Colonic mucosa (tissue), 4 donors: Measurements from ENCODE around the gene MTHFD2. TPM values are rescaled to one million over a fixed set of nuclear protein-coding genes. Genes with fewer than 3 reads are reported as not detected.

ENCODE experiments used
- DNase-seq: peaks from one replicate; pipeline ENCODE4 v3.0.0-alpha.2; 2020
- H3K27ac ChIP-seq: fragments of 200-600 bp; one replicate; pipeline ENCODE4 v1.8.0; 2021
- H3K27me3 ChIP-seq: fragments of 200-600 bp; one replicate; pipeline ENCODE4 v1.8.0; 2021
- H3K36me3 ChIP-seq: fragments of 200-600 bp; one replicate; pipeline ENCODE4 v1.8.0; 2021
- H3K4me1 ChIP-seq: fragments of 200-600 bp; one replicate; pipeline ENCODE4 v1.8.0; 2021; ENCODE audit warnings: mild to moderate bottlenecking
- H3K4me3 ChIP-seq: fragments of 200-600 bp; one replicate; pipeline ENCODE4 v1.8.0; 2021
- H3K9ac ChIP-seq, 2 donors: one replicate each; pipeline ENCODE4 v1.7.0; 2013; ENCODE audit warnings: control low read depth in 2 of 2, low read depth in 2 of 2, low read length in 2 of 2
- H3K9me3 ChIP-seq: fragments of 200-600 bp; one replicate; pipeline ENCODE4 v1.8.0; 2021
- intact Hi-C: fragments of 100-400 bp; cut with DNase I; formaldehyde crosslinking; loops from one replicate; pipeline ENCODE4 v1.14.1; 2022
- total RNA-seq, 2 donors: library from RNA; stranded (reverse); fragmentation: NEBNext Ultra II Directional in 1 of 2; extraction: Animal tissue kit (Norgen Biotek cat#: 25700) in 1 of 2; gene quantifications; one replicate each; pipeline ENCODE4 v1.2.1, GENCODE V29; 2021
- TF ChIP-seq, protein P1 (sequence below): fragments of 200-600 bp; IDR thresholded peaks from one replicate; pipeline ENCODE4 v1.8.0; 2022; ENCODE audit warnings: antibody characterized with exemption, mild to moderate bottlenecking
- donor health status: healthy.
- donor health status: DM: no; HTN: no; CAD: no.
- donor health status: DM: no; HTN: no; CAD: no.

Gene MTHFD2
- total RNA-seq, 2 donors from 2014 or later: 44.9 to 89.2 TPM

DNA sequence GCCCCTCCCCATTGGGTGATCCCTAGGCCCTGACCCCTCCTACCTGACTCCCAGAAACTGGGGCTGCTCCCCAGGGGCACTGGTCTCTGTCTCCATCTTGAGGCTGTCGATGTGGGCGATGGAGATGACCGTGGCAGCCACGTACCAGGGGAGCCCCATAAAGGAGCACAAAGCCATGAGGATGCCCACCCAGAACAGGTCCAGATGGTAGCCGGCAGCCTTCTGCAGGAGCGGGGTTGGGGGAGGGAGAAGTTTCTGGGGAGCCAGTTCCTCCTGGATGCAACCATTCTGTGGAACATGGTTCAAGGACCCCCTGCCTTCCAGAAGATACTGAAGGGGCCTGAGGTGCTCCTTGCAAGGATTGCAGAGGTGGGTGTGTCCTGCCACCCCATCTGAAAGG is 34.0 kb downstream of the MTHFD2 start:
- Histone ChIP-seq H3K9me3 (no peaks in the 10 kb centered on the region), H3K4me1 (no peaks in the 10 kb centered on the region), H3K9ac (no peak overlapping the region), H3K27me3 (no peaks in the 10 kb centered on the region), H3K27ac (no peak overlapping the region), H3K4me3 (no peak overlapping the region), H3K36me3 (no peaks in the 10 kb centered on the region)
- TF ChIP-seq, protein P1, sequence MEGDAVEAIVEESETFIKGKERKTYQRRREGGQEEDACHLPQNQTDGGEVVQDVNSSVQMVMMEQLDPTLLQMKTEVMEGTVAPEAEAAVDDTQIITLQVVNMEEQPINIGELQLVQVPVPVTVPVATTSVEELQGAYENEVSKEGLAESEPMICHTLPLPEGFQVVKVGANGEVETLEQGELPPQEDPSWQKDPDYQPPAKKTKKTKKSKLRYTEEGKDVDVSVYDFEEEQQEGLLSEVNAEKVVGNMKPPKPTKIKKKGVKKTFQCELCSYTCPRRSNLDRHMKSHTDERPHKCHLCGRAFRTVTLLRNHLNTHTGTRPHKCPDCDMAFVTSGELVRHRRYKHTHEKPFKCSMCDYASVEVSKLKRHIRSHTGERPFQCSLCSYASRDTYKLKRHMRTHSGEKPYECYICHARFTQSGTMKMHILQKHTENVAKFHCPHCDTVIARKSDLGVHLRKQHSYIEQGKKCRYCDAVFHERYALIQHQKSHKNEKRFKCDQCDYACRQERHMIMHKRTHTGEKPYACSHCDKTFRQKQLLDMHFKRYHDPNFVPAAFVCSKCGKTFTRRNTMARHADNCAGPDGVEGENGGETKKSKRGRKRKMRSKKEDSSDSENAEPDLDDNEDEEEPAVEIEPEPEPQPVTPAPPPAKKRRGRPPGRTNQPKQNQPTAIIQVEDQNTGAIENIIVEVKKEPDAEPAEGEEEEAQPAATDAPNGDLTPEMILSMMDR: no peak
- intact Hi-C loops: no loop called here
- no peak for DNase-seq

DNA sequence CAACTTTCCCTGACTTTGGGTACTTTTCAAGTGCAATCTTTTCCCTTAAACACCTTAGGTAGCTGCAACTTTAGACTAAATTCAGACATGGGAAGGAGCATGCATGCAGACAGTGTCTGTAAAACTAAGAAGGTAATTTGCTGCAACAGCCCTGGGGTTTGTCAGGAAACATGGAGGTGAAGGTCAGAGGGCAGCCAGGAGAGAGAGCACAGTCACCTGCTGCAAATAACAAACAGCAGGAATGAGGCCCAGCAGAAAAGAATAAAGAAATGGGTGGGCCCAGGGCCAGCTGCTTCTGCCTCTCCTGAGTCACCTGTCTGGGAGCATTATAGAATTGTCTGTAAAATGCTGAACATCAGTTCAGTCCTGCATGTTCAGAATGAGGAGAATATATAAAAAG is 35.2 kb downstream of the MTHFD2 start:
- Histone ChIP-seq H3K4me3 (no peak overlapping the region), H3K9ac (no peak overlapping the region), H3K4me1 (no peaks in the 10 kb centered on the region), H3K27ac (no peak overlapping the region), H3K36me3 (no peaks in the 10 kb centered on the region), H3K9me3 (no peaks in the 10 kb centered on the region), H3K27me3 (no peaks in the 10 kb centered on the region)
- DNase-seq: no peak
- intact Hi-C loops: no loop called here
- TF ChIP-seq, protein P1: no peak

DNA sequence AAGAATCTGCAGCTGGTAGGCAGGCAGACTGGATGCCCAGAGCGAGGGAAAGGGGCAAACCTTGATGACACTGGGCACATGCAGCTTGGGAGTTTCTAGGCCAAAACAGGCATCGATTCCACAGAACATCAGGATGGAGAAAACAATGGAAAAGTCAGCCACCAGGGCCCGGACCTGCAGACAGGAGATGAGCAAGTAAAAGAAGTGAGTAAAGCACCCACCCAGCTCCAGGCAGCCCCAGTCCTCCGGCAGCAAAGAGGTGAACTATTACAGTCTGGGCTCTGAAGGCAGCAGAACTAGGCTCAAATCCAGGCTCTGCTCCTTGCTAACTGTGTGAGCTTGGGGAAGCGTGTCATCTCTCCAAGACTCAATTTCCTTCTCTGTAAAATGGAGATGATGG is 36.6 kb downstream of the MTHFD2 start:
- Histone ChIP-seq H3K9me3 (no peaks in the 10 kb centered on the region), H3K36me3 (no peaks in the 10 kb centered on the region), H3K4me1 (no peaks in the 10 kb centered on the region), H3K27me3 (no peaks in the 10 kb centered on the region), H3K27ac (no peak overlapping the region), H3K4me3 (no peak overlapping the region), H3K9ac (no peak overlapping the region)
- intact Hi-C loops: no loop called here
- DNase-seq: no peak
- TF ChIP-seq, protein P1: no peak

DNA sequence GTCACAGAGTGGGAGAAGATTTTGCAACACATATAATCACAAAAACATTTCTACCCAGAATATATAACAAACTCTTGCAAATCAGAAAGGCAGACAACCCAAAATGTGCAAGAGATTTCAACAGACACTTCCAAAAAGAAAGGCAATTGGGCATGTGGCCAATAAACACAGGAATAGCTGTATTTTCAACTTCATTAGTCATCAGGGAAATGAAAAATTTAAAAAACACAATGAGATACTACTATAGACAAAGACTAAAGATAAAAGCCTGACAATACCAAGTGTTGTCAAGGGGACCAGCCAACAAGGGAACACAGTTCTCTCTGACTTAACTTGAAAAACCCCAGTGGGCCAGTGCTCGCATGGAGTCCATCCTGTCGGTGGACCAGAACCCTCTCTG is 40.5 kb downstream of the MTHFD2 start:
- Histone ChIP-seq H3K36me3 (no peaks in the 10 kb centered on the region), H3K9me3 (no peaks in the 10 kb centered on the region), H3K9ac (no peak overlapping the region), H3K27ac (no peak overlapping the region), H3K4me3 (no peak overlapping the region), H3K27me3 (no peaks in the 10 kb centered on the region), H3K4me1 (no peaks in the 10 kb centered on the region)
- intact Hi-C loops: no loop called here
- no peak for DNase-seq
- TF ChIP-seq, protein P1: no peak

DNA sequence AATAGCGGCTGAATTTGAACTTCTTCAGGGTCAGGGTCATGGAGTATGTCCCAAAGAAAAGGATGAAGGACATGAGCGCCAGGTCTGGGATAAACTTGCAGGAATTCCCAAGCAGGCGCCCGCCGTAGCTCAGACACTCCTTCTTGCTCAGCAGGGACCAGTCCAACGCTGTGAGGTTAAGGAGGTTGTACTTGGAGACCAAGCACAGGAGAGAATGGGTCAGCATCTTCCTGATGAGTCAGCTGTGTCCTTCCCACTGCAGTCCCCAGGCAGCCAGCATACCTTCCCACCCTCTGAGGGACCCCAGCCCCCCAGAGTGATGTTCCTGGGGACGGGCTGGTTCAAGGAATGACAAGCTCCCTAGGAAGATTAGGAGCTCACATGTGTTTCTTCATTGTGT is 40.9 kb downstream of the MTHFD2 start:
- no peak for DNase-seq
- H3K27ac ChIP-seq: no peak overlapping the region
- TF ChIP-seq, protein P1: no peak
- H3K36me3 ChIP-seq: no peaks in the 10 kb centered on the region
- no peak overlapping the region for H3K9ac ChIP-seq
- intact Hi-C loops: no loop called here
- no peaks in the 10 kb centered on the region for H3K27me3 ChIP-seq
- H3K4me3 ChIP-seq: no peak overlapping the region
- H3K4me1 ChIP-seq: no peaks in the 10 kb centered on the region
- H3K9me3 ChIP-seq: no peaks in the 10 kb centered on the region
